ENCODE results near the gene RBMS3.
"Not testable (repeated sequence)": the region's sequence is repeated elsewhere in the genome, so short reads cannot be mapped to it uniquely, and the experiment has no call there.

DNA sequence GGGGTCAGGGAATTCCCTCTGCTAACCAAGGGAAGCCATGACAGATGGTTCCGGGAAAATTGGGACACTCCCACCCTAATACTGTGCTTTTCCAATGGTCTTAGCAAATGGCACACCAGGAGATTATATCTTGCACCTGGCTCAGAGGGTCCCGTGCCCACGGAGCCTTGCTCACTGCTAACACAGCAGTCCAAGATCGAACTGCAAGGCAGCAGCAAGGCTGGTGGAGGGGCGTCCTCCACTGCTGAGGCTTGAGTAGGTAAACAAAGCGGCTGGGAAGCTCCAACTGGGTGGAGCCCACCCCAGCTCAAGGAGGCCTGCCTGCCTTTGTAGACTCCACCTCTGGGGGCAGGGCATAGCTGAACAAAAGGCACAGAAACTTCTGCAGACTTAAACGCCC is 389.6 kb downstream of the RBMS3 start:
- TF ChIP-seq POLR2A (IDR thresholded peaks at IDR 0.05) = not testable (repeated sequence)
- TF ChIP-seq, protein P1, sequence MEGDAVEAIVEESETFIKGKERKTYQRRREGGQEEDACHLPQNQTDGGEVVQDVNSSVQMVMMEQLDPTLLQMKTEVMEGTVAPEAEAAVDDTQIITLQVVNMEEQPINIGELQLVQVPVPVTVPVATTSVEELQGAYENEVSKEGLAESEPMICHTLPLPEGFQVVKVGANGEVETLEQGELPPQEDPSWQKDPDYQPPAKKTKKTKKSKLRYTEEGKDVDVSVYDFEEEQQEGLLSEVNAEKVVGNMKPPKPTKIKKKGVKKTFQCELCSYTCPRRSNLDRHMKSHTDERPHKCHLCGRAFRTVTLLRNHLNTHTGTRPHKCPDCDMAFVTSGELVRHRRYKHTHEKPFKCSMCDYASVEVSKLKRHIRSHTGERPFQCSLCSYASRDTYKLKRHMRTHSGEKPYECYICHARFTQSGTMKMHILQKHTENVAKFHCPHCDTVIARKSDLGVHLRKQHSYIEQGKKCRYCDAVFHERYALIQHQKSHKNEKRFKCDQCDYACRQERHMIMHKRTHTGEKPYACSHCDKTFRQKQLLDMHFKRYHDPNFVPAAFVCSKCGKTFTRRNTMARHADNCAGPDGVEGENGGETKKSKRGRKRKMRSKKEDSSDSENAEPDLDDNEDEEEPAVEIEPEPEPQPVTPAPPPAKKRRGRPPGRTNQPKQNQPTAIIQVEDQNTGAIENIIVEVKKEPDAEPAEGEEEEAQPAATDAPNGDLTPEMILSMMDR (IDR thresholded peaks at IDR 0.05) = not testable (repeated sequence)
